ENCODE data around the gene WWOX.

Gene WWOX

GRCh38 chr16:78396673-78397072, 297.2 kb downstream of the WWOX start:
- no peak for DNase-seq (ENCODE audit: low spot score)

GRCh38 chr16:78399384-78399783, 299.9 kb downstream of the WWOX start:
- DNase-seq (ENCODE audit: low spot score): no peak

GRCh38 chr16:78402833-78403232, 303.4 kb downstream of the WWOX start:
- no peak for DNase-seq (ENCODE audit: low spot score)

GRCh38 chr16:78405040-78405439, 305.6 kb downstream of the WWOX start:
- DNase-seq (ENCODE audit: low spot score): no peak

GRCh38 chr16:78405833-78406232, 306.4 kb downstream of the WWOX start:
- no peak for DNase-seq (ENCODE audit: low spot score)

GRCh38 chr16:78407191-78407590, 307.7 kb downstream of the WWOX start:
- DNase-seq (ENCODE audit: low spot score): no peak

- no peak for DNase-seq (ENCODE audit: low spot score)
Measured at GRCh38 chr16:78413651-78414050, 314.2 kb downstream of the WWOX start.

DNA sequence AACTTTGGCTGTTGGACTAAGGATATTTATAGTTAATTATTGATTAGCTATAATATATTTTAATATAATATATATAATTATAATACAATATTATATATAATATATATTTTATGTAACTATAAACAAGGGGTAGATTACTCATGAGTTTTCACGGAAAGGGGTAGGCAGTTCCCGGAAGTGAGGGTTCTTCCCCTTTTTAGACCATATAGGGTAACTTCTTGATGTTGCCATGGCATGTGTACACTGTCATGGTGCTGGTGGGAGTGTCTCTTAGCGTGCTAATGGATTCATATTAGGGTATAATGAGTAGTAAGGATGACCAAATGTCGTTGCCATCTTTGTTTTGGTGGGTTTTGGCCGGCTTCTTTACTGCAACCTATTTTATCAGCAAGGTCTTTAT, 315.6 kb downstream of the WWOX start:
- no peak for DNase-seq (ENCODE audit: low spot score)

DNA sequence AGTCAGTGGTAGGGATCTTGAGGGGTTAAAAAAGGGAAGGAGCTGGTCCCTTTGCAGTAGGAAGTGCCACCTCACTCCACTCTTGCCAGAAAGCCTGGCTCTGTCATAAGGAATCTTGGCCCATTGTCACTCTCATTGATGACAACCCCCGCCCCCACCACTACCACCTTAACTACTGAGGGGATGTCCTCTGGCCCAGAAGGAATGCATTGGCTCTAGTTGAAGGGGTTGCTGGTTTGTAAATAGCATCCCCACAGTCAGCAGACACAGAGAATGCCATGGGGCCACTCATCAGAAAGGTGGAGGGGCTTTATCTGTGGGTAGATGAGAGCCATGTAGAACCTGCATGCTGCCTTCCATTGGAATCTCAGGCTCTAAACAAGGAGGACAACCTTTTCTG, 316.2 kb downstream of the WWOX start:
- DNase-seq (ENCODE audit: low spot score): no peak

- DNase-seq (ENCODE audit: low spot score): no peak
Measured at GRCh38 chr16:78416400-78416799, 316.9 kb downstream of the WWOX start.

DNA sequence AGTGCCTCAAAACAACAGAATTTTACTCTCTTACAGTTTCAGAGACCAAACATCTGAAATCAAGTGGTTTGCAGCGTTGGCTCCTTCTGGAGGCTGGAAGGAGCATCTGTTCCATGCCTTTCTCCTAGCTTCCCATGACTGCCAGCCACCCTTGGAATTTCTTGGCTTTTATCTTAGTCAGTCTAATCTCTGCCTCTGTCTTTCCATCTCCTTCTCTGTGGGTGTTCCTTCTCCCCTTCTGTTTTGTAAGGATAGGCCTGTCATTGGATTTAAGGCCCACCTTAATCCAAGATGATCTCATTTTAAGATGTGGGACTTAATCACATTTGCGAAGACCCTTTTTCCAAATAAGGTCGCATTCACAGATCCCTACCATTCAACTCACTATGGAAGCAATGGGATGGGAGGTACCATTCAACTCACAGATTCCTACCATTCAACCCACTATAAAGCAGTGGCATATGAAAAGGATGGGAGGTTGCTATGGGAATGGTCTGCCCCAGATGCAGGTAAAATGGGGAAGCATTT, 321.8 kb downstream of the WWOX start:
- no peak for DNase-seq (ENCODE audit: low spot score)

GRCh38 chr16:78425281-78425680, 325.8 kb downstream of the WWOX start:
- no peak for DNase-seq (ENCODE audit: low spot score)

DNA sequence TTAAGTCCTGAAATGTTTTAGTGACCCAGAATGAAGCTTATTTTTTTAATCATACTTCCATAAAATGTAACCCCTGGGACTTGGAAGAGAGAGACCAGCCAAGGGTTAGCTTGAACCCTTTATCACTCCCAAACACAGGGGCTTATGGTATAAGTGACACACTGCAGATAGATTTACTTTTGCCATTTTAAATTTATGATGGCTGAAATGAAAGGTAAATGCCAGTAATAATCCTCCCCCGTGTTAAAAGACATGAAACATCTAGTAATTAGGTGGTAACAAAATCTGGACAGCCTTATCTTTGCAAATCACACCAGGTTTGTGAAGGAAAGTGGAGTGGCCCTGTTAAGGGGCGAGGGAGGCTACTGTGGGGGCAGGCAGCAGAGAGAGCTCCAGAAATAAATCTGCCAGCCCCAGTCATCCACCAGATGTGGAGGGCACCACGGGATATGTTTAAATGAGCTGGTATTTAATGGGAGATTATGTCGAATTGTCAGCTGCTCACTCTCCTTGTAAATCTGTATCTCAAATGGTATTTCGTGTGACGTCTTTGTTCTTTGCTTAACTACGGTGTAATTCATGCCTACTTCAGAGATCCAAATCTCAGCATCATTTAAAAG, 326.5 kb downstream of the WWOX start:
- DNase-seq (ENCODE audit: low spot score): no peak

DNA sequence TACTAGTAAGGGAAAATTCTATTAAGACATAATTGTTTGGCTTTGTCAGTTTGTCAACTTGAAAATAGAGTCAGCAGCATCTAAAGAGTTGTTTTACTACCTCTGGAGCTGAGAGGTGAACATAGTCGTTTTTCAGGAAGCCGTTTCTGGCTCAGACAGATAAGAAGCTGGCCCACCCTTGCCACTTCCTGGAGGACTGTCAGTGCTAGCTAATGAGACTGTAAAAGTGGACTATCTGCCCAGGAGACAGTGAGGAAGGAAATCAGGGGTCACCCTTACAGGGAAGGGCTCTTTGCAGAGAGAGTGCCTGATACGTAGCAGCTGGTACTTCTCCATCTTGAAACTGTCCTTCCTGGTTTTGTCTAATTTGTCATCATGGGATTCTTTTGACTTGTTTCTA, 328.7 kb downstream of the WWOX start:
- DNase-seq (ENCODE audit: low spot score): no peak

DNA sequence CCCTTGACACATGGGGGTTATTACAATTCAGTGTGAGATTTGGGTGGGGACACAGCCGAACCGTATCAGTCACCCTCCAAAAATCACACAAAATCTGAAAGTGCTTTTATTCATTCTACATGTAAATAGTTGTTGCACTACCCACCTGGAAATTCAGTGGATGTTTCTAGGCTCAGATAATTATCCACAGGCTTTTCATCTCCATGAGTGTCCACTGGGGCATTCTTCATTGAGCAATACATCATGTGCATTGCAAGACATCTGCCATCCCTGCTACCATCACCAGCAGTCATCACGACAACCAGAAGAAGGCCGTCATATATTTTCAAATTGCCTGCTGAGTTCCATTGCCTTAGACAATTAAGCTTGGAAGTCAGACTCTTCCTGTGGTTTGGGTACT, 330.8 kb downstream of the WWOX start:
- no peak for DNase-seq (ENCODE audit: low spot score)

DNA sequence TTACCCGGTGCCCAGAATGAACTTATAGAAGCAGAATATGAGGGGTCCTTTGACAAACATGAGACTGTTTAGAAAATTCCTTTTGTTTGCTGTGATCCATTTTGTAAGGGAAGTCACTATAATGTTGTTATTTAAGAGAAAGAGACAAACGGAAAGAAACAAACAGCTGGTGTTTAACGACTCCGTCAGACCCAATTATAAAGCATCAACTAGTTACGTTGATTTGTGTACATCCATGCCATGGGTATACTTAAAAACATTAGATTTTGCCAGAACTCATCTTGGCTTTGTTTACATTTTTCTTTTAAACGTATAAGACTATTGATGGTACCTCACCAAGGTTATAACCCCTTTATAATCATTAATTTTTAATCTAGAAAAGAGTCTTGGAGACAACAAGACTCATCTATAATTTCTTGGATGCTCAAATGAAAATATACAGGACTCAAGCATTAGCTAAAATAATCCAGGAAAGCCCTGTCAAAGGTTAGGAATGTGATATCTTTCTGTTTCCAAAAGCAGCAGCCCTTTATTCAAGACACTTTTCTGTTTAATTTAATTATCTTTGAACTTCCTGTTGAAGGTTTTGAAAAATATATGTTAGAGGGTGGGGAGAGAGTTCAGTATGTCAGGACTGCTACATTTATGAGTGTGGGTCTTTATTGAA, 331.7 kb downstream of the WWOX start:
- no peak for DNase-seq (ENCODE audit: low spot score)

DNA sequence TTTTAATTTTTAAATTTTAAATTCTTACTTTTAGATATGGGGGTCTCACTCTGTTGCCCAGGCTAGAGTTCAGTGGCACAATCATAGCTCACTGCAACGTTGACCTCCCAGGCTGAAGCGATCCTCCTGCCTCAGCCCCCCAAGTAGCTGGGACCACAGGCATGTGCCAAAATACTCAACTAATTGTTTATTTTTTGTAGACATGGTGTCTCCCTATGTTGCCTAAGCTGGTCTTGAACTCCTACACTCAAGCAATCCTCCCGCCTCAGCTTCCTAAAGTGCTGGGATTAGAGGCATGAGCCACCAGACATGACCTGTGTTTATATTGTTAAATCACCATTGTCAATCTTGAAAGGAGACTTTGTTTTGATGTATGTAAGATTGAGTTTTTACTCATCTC, 332.2 kb downstream of the WWOX start:
- DNase-seq (ENCODE audit: low spot score): no peak

DNA sequence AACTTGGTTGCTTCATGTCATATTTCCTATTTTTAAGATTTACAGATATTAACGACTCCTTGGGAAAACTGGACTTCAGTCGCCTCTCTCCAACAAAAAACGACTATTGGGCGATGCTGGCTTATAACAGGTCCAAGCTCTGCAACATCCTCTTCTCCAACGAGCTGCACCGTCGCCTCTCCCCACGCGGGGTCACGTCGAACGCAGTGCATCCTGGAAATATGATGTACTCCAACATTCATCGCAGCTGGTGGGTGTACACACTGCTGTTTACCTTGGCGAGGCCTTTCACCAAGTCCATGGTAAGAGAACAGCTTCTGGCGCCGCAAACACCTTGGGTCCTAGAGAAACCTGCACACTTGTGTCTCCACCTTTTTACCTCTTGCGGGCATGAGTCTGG, 333.0 kb downstream of the WWOX start:
- DNase-seq (ENCODE audit: low spot score): no peak

DNA sequence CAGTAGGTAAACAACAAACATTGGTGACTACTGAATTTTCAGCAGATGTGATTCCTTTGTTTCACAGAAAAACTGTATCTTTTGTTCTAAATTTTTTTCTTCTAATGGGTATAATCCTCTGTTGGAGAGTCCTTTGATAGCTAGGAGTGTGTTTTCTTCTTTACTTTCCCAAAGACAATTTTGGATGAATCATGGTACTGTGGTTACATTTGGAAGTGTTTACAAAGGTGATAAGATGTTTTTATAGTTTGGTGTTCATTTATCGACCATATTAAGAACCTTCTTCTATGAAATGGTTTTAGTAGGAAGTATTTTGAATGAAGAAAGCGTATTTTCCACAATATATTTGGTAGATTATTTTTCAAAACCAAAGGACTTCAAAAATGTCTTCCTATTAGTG, 333.7 kb downstream of the WWOX start:
- no peak for DNase-seq (ENCODE audit: low spot score)

GRCh38 chr16:78434401-78434800, 334.9 kb downstream of the WWOX start:
- no peak for DNase-seq (ENCODE audit: low spot score)

- DNase-seq (ENCODE audit: low spot score): no peak
Measured at GRCh38 chr16:78435260-78435659, 335.8 kb downstream of the WWOX start.

GRCh38 chr16:78436023-78436422, 336.6 kb downstream of the WWOX start:
- no peak for DNase-seq (ENCODE audit: low spot score)

DNA sequence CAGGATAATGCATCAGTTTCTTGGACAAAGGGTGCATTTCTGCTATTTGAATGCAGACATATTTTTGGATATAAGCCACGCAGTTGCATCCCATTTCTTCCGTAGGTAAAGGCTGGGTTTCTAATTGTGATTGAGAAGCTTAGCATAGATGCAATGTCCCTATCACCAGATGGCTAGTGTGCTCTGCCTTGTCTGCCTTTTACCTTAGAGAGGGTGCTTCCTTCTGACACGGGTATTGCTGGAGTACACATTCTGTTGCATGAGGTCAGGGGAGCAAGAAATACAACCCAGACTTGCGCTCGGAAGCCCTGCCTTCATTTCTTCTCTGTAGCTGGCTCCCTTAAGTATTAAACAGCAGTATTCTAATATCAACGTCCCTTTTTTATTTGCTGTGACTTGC, 337.4 kb downstream of the WWOX start:
- no peak for DNase-seq (ENCODE audit: low spot score)

GRCh38 chr16:78437352-78437968, 338.0 kb downstream of the WWOX start:
- DNase-seq (ENCODE audit: low spot score): peak; percentile 12

Measured in kidney capillary endothelial cell (primary cell).